ENCODE measurements around the gene ELF3. TPM values are rescaled to one million over a fixed set of nuclear protein-coding genes. Genes with fewer than 3 reads are reported as not detected.

The ELF3 gene
- total and polyA plus RNA-seq, 10 donors: 0.24 to 3.4 (median 1.1) TPM

DNA sequence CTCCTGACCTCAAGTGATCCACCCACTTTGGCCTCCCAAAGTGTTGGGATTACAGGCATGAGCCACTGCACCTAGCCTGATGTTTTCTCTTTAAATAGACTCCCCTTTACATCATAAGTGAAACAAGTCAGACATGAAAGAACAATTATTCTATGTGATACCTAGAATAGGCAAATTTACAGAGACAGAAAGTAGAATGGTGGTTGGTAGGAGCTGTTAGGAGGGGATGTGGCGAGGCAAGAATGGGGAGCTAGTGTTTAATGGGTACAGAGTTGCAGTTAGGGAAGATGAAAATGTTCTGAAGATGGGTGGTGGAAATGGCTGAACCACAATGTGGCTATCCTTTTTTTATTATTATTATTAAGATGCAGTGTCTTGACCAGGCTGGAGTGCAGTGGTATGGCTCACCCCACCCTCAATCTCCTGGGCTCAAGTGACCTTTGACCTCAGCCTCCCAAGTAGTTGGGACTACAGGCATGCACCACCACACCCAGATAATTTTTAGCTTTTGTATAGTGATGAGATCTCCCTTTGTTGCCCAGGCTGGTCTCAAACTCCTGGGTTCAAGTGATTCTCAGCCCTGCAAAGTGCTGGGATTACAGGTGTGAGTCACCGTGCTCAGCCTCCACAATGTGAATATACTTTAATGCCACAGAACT, 28.4 kb downstream of the ELF3 start:
- H3K9me3 ChIP-seq: no peaks in the 10 kb centered on the region
- H3K4me1 ChIP-seq: no peaks in the 10 kb centered on the region
- peaks cover 0 to 9% (median 0%) of the 10 kb centered on the region in 7 donors for H3K27me3 ChIP-seq (replicated peaks in 1 of 7)
- WGBS, 5 donors: 84 to 98% (median 88%) methylated on average over 2 of the region's 2 CpGs
- DNase-seq: no peak
- TF ChIP-seq POLR2A (IDR thresholded peaks at IDR 0.05): no peak
- no peak for TF ChIP-seq POLR2AphosphoS5 (IDR thresholded peaks at IDR 0.05)
- TF ChIP-seq, protein P1, sequence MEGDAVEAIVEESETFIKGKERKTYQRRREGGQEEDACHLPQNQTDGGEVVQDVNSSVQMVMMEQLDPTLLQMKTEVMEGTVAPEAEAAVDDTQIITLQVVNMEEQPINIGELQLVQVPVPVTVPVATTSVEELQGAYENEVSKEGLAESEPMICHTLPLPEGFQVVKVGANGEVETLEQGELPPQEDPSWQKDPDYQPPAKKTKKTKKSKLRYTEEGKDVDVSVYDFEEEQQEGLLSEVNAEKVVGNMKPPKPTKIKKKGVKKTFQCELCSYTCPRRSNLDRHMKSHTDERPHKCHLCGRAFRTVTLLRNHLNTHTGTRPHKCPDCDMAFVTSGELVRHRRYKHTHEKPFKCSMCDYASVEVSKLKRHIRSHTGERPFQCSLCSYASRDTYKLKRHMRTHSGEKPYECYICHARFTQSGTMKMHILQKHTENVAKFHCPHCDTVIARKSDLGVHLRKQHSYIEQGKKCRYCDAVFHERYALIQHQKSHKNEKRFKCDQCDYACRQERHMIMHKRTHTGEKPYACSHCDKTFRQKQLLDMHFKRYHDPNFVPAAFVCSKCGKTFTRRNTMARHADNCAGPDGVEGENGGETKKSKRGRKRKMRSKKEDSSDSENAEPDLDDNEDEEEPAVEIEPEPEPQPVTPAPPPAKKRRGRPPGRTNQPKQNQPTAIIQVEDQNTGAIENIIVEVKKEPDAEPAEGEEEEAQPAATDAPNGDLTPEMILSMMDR (IDR thresholded peaks at IDR 0.05 in 8 of 11, conservative IDR thresholded peaks at IDR 0.05 in 3 of 11): no peak
- H3K36me3 ChIP-seq: no peaks in the 10 kb centered on the region
- intact Hi-C loops (cut with DNase I; ENCODE audit: low total_unique reads): no loop called here
- no peak overlapping the region for H3K4me3 ChIP-seq
- no peak overlapping the region for H3K27ac ChIP-seq

DNA sequence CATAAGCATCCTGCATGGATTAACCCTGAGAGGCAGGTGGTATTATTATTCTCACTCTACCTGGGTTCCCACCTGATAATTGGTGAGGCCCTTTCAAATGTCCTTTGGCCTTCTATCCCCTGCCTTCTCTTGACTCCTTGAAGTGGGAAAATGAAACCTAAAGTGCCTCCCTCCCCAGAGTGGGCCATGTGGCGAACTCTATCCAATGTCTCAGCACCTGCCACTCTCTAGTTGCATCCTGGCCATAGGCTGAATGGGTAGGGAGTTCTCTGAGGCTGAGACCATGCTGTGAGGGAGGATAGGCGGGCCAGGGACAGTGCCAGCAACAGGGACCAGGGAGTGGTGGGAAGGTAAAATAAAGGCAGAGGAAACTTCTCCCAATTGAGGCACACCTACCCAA, 35.3 kb downstream of the ELF3 start:
- Histone ChIP-seq H3K36me3 (no peaks in the 10 kb centered on the region), H3K4me1 (no peaks in the 10 kb centered on the region), H3K27ac (no peak overlapping the region), H3K9me3 (no peaks in the 10 kb centered on the region), H3K4me3 (no peak overlapping the region), H3K27me3 (replicated peaks in 1 of 7) (peaks cover 0 to 23% (median 0%) of the 10 kb centered on the region in 7 donors)
- intact Hi-C loops (cut with DNase I; ENCODE audit: low total_unique reads): no loop called here
- no peak for TF ChIP-seq POLR2AphosphoS5 (IDR thresholded peaks at IDR 0.05)
- TF ChIP-seq, protein P1 (IDR thresholded peaks at IDR 0.05 in 8 of 11, conservative IDR thresholded peaks at IDR 0.05 in 3 of 11): no peak
- TF ChIP-seq POLR2A (IDR thresholded peaks at IDR 0.05): no peak
- WGBS, 5 donors: 71 to 100% (median 94%) methylated on average over 2 of the region's 2 CpGs
- no peak for DNase-seq

DNA sequence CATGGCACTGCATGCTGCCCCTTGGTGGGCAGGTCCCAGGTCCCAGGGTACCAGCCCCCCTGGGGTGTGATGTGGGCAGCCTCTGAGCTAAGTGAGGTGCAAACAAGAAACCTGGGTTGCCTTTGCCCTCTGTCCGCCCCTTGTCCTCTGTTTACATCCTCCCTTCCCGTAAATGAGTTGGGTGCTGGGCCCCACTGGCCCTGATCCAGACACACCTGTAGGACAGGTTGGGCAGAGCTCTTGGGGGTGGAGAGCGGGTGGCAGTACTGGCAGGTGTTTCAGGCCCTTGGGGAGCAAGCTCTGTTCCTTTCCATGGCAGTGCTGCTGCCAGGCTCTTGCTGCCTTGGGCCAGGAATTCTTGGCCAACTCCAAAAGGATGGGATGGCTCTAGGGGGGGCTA, 35.8 kb downstream of the ELF3 start:
- no peaks in the 10 kb centered on the region for H3K4me1 ChIP-seq
- no peak for DNase-seq
- intact Hi-C loops (cut with DNase I; ENCODE audit: low total_unique reads): no loop called here
- no peak for TF ChIP-seq POLR2AphosphoS5 (IDR thresholded peaks at IDR 0.05)
- TF ChIP-seq POLR2A (IDR thresholded peaks at IDR 0.05): no peak
- TF ChIP-seq, protein P1 (IDR thresholded peaks at IDR 0.05 in 8 of 11, conservative IDR thresholded peaks at IDR 0.05 in 3 of 11): no peak
- H3K27me3 ChIP-seq (replicated peaks in 1 of 7): peaks cover 0 to 23% (median 0%) of the 10 kb centered on the region in 7 donors
- 83 to 97% (median 91%) methylated on average over 3 of the region's 3 CpGs for WGBS, 5 donors
- H3K4me3 ChIP-seq: no peak overlapping the region
- no peaks in the 10 kb centered on the region for H3K36me3 ChIP-seq
- no peaks in the 10 kb centered on the region for H3K9me3 ChIP-seq
- H3K27ac ChIP-seq: no peak overlapping the region

DNA sequence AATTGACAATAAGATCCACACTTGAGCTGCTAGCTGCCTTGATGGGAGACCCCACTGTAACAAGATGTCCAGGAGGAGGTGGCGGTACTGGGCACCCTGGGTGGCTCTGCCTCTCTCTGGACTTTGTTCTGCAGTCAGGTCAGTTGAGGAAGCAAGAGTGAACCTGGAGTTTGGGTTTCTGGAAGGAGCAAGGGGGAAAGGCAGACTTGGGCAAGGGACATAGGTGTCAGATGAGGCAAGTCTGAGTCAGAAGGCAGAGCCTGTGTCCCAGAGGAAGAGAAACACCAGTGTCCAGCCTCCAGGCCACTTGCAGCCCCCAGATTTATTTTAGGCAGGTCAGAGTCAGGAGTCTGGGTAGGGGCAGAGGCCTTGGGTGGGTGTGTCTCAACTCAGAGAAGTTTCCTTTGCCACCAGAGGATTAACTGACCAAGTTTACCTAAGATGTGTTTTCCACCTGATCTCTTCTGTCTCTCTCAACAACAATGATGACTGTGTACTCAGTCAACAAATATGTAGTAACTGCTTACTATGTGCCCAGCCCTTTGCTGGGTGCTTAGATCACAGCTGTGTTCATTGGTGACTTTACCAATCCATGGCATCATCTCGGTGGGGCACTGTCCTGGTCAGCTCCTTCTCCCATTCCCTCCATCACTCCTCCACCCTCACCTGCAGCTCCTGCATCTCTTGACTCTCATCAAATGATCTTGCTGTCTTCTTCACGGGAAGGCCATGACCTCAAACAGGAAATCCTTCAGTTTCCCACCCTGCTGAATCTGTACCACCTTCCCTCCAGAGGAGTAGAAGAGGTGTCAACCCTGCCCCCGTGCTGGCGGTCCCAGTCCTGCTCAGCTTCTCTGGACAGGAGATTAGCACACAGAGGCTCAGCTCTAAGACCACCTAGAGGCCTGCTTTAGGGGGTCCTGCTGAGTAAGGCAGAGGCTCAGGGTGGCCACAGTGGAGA, 36.6 kb downstream of the ELF3 start:
- 58 to 70% (median 65%) methylated on average over 4 to 5 of the region's 5 CpGs for WGBS, 5 donors
- Histone ChIP-seq H3K4me3 (no peak overlapping the region), H3K27me3 (replicated peaks in 1 of 7) (peaks cover 0 to 23% (median 0%) of the 10 kb centered on the region in 7 donors), H3K9me3 (no peaks in the 10 kb centered on the region), H3K4me1 (no peaks in the 10 kb centered on the region), H3K36me3 (no peaks in the 10 kb centered on the region), H3K27ac (no peak overlapping the region)
- no peak for TF ChIP-seq POLR2A (IDR thresholded peaks at IDR 0.05)
- TF ChIP-seq, protein P1 (IDR thresholded peaks at IDR 0.05 in 8 of 11, conservative IDR thresholded peaks at IDR 0.05 in 3 of 11): no peak
- no peak for TF ChIP-seq POLR2AphosphoS5 (IDR thresholded peaks at IDR 0.05)
- DNase-seq: no peak
- intact Hi-C loops (cut with DNase I; ENCODE audit: low total_unique reads): no loop called here
